ENCODE measurements around the gene EHF.

DNA sequence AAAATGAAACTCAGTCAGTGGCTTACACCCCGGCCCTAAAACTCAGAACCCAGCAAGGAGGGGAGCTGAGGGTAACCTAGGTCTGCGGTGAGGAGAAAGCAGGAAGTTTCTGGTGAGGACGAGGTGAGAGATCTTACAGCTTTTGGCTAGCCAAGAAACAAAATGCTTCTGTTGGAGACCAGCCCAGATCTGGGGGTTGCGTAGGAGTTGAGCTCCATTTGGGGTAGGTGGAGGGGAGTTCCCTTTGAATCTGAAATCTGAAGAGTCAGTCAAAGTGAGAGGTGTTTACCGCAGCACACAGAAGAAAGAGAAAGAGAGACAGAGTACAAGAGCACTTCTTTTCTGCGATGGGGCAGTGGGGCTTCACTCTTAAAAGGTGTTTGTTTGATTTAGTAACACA is 29.6 kb downstream of the EHF start:
- TF ChIP-seq EZH2 (IDR thresholded peaks at IDR 0.05; ENCODE audit: borderline replicate concordance) (no peak), CTCF (IDR thresholded peaks at IDR 0.05; ENCODE audit: poor library complexity) (no peak)

Measured in hepatocyte (in vitro differentiated cells).